Caki2 (cell line): ENCODE measurements around the gene TIMM50. TPM values are rescaled to one million over a fixed set of nuclear protein-coding genes. Genes with fewer than 3 reads are reported as not detected.

ENCODE experiments used
- DNase-seq: peaks from one replicate; pipeline ENCODE4 v3.0.0-alpha.2; 2015; ENCODE audit warnings: low read depth
- in situ Hi-C: cut with HindIII; loops from 2 replicates; pipeline ENCODE4 v1.10.0; 2016; ENCODE audit warnings: low sequenced_read_pairs, low pct_unique_long_range_greater_than_20kb, mixed read lengths
- total RNA-seq: library from RNA; depleted of rRNA; stranded (reverse); fragments of >200 nt; shearing (Covaris generic); gene quantifications from 2 replicates; pipeline ENCODE4 v1.2.3, GENCODE V29; 2014; ENCODE audit warnings: low replicate concordance

TIMM50 gene
- total RNA-seq, 1 experiment from 2014 or later: 282 TPM

GRCh38 chr19:39494661-39495060, 14.0 kb downstream of the TIMM50 start:
- in situ Hi-C loops: no loop called here

DNA sequence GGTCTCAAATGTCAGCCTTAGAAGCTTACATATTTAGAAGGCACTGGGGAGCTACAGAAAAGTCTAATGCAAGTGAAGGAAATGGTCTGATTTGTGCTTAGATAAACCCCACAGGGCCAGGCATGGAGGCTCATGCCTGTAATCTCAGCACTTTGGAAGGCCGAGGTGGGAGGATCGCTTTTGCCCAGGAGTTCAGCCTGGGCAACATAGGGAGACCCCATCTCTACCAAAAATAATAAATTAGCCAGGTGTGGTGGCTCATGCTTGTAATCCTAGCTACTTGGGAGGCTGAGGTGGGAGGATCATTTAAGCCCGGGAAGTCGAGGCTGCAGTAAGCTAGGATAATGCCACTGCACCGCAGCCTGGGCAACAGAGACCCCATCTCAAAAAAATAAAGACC, 15.4 kb downstream of the TIMM50 start:
- in situ Hi-C loops: no loop called here

More at GRCh38 chr19:39494661-39495060, 14.0 kb downstream of the TIMM50 start:
- no peak for DNase-seq

GRCh38 chr19:39497701-39497995, 17.0 kb downstream of the TIMM50 start:
- in situ Hi-C loops: no loop called here

More for the DNA sequence above, 15.4 kb downstream of the TIMM50 start:
- no peak for DNase-seq

DNA sequence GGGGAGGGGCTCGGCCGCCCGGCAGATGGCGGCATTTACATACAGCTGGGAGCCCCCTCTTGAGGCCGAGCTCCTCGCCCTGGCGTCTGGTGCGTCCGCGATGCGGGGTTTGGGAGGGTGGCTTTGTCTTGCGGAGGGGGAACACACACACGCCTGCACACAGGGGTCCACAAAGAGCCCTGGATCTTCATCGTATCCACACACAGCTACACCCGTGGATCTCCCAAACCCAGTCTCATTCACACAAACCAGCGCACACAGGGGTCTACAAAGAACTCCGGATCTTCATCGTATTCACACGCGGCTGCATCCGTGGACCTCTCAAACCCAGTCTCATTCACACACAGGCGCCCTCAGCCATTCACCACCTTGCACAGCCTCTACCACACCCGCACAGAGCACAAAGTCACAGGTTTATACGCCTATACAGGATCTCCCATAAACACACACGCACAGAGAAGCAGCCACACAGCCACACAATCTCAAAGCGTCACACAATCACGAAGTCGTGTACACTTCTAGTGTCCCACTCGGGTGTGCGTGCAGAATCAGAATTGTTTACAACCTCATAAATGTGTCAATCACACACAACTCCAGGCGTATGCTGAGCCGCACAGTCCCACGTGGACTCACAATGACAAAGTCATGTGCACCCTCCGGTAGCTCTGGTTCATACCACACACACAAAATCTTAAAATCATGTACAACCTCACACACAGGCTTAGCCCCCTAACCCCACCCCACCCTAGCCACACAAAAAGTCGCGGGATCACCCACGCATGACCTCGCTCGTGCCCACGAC, 17.6 kb downstream of the TIMM50 start:
- DNase-seq: no peak
- in situ Hi-C loops: no loop called here

More at GRCh38 chr19:39497701-39497995, 17.0 kb downstream of the TIMM50 start:
- no peak for DNase-seq

DNA sequence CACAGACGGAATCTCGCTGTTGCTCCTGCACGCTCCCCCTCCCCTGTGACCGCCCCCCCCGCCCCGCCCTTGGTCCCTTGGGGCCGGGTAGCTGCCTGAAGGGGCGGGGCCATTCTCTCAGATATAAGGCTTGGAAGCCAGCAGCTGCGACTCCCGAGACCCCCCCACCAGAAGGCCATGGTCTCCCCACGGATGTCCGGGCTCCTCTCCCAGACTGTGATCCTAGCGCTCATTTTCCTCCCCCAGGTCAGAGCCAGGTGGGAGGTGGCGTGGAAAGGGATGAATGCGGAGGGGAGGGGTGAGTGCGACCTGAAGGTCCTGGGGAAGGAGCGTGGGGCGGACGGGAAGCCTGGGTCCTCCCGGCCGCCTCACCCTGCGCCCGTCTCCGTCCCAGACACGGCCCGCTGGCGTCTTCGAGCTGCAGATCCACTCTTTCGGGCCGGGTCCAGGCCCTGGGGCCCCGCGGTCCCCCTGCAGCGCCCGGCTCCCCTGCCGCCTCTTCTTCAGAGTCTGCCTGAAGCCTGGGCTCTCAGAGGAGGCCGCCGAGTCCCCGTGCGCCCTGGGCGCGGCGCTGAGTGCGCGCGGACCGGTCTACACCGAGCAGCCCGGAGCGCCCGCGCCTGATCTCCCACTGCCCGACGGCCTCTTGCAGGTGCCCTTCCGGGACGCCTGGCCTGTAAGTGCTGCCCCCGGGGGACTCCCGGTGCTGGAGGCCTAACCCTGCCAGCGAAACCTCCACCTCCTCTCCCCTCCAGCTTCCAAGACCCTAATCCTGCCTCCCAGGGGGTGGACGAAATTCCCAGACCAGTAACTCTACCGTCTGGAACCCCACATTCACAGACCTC, 18.4 kb downstream of the TIMM50 start, which contains the start of gene DLL3:
TSS of gene DLL3 (plus strand) at position 150 of the 845 bp plus-strand sequence. CDS start at position 178, 28 bp downstream.
- in situ Hi-C loops: no loop called here
- DNase-seq: no peak

- DNase-seq: no peak
- in situ Hi-C loops: no loop called here
These were observed 19.3 kb downstream of the TIMM50 start for GRCh38 chr19:39499932-39500331.

- DNase-seq: no peak
These were observed 19.9 kb downstream of the TIMM50 start for GRCh38 chr19:39500543-39500942.

GRCh38 chr19:39501340-39501739, 20.7 kb downstream of the TIMM50 start:
- in situ Hi-C loops: no loop called here
- DNase-seq: no peak

More at GRCh38 chr19:39500543-39500942, 19.9 kb downstream of the TIMM50 start:
- in situ Hi-C loops: no loop called here

- in situ Hi-C loops: no loop called here
- DNase-seq: peak; percentile 23
These were observed 22.2 kb downstream of the TIMM50 start for GRCh38 chr19:39502640-39503417.

DNA sequence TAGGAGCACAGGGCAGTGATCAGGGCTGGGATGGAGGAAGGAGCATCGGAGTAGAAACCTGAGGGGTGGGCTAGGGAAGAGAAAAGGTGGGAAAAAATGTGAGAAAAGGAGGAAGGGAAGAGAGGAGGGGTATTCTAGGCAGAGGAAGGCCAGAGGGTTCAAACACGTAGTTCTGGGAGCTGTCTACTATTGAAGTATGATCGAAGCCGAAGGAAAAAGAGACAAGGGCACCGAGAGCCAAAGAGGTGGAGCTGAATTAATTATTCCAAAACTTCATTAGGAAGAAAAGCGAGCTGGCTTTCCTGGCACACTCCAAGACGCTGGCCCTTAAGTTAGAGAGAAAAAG, 25.9 kb downstream of the TIMM50 start:
- in situ Hi-C loops: no loop called here
- no peak for DNase-seq

DNA sequence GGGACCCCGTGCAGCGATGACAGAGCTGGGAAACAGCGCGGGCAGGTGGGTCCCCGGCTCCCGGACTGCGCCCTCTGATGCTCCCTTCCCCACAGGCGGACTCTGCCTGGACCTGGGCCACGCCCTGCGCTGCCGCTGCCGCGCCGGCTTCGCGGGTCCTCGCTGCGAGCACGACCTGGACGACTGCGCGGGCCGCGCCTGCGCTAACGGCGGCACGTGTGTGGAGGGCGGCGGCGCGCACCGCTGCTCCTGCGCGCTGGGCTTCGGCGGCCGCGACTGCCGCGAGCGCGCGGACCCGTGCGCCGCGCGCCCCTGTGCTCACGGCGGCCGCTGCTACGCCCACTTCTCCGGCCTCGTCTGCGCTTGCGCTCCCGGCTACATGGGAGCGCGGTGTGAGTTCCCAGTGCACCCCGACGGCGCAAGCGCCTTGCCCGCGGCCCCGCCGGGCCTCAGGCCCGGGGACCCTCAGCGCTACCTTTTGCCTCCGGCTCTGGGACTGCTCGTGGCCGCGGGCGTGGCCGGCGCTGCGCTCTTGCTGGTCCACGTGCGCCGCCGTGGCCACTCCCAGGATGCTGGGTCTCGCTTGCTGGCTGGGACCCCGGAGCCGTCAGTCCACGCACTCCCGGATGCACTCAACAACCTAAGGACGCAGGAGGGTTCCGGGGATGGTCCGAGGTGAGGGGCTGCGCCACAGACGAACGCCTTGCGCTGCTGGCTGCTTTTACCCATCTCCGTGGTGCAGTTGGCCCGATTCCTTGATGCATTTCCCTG, 26.5 kb downstream of the TIMM50 start:
- peak; percentile 79 for DNase-seq
- in situ Hi-C loops: no loop called here

DNA sequence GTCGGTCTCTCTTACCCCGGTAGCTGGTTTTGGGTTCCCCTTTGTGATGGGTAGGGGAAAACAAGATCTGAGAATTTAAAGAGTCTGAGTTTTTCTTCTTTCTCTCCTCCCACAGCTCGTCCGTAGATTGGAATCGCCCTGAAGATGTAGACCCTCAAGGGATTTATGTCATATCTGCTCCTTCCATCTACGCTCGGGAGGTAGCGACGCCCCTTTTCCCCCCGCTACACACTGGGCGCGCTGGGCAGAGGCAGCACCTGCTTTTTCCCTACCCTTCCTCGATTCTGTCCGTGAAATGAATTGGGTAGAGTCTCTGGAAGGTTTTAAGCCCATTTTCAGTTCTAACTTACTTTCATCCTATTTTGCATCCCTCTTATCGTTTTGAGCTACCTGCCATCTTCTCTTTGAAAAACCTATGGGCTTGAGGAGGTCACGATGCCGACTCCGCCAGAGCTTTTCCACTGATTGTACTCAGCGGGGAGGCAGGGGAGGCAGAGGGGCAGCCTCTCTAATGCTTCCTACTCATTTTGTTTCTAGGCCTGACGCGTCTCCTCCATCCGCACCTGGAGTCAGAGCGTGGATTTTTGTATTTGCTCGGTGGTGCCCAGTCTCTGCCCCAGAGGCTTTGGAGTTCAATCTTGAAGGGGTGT, 27.2 kb downstream of the TIMM50 start:
- DNase-seq: no peak
- in situ Hi-C loops: no loop called here

DNA sequence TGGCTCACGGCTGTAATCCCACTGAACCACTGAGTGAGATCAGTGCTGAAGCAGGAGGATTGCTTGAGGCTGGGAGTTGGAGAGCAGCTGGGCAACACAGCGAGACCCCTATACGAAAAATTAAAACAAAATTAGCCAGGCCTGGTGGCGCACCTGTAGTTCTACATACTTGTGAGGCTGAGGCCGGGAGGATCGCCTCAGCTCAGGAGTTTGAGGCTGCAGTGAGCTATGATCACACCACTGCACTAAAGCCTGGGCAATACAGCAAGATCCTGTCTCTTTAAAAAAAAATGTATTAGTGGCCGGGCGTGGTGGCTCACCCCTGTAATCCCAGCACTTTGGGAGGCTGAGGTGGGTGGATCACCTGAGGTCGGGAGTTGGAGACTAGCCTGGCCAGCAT, 28.0 kb downstream of the TIMM50 start:
- in situ Hi-C loops: no loop called here
- no peak for DNase-seq

DNA sequence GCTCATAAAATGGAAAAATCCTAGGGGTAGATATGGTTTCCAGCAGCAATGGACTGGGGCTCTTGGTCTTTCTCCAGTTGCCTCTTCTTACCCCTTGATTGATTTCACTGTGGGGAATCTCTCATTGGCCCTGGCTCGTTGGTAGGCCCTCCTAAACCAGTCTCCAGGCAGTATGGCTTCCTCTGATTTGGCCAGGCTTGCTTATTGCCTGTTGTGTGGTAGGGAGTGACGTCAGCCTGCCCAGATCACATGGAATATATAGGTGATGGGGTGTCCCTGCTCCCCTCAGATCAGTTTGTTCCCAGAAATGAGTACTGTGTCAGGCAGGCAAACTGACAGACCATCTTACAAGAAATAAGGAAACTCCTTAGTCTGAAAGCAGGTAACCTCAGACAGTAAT, 28.6 kb downstream of the TIMM50 start:
- no peak for DNase-seq
- in situ Hi-C loops: no loop called here

GRCh38 chr19:39512988-39513387, 32.4 kb downstream of the TIMM50 start:
- in situ Hi-C loops: no loop called here
- DNase-seq: no peak

GRCh38 chr19:39514840-39515550, 34.4 kb downstream of the TIMM50 start, which contains the start of gene SELENOV:
Gene SELENOV (plus strand): TSS chr19:39515139. CDS start chr19:39515213, 74 bp downstream.
- no peak for DNase-seq
- in situ Hi-C loops: no loop called here
